CD4-positive, alpha-beta T cell treated with Interleukin-15 for 4 hours (primary cell): ENCODE measurements around the gene GPR15LG.
A peak's percentile ranks its signal among the peaks of the same experiment; 100 is the strongest.
"Not testable (repeated sequence)": the region's sequence is repeated elsewhere in the genome, so short reads cannot be mapped to it uniquely, and the experiment has no call there.

Experiments
- DNase-seq: peaks from one replicate; pipeline ENCODE4 v3.0.0-alpha.2; 2020; ENCODE audit warnings: low spot score

Gene GPR15LG

GRCh38 chr10:84173501-84173929 is at the start of gene GPR15LG:
GPR15LG (plus strand) TSS chr10:84173801; CDS start chr10:84173852, 51 bp downstream.
- DNase-seq, result no peak

DNA sequence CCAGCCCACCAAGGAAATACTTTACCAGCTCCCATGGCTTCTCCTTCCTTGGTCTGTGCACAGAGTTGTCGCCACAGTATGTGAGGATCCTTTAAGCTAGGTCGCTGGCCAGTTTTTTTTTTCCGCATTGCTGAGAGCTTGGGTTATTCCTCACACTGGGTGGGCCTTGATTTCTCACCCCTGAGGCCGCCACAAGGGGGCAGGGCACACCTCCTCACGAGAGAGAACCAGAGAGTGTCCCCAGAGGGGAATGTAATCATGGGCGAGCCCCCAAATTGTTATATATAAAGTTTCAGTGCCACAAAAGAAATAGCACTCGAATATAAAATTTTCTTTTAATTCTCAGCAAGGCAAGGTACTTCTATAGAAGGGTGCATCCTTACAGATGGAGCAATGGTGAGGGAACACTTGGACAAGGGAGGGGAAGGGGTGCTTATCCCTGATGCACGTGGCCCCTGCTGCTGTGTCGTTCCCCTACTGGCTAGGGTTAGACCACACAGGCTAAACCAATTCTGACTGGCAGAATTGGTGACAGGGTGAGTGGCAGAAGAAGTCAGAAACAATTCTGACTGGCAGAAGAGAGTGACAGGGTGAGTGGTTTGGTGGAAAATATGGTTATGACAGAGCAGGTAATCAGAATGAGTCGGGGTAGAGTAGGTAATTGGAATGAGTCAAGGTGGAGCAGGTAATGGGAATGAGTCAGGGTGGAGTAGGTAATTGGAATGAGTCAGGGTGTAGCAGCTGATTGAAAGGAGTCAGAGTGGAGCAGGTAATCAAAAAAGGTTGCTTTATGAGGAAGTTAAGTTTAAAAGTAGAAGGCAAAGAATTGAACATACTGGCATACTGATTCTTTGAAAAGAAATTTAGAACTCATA is 47.5 kb upstream of the GPR15LG start:
- not testable (repeated sequence) for DNase-seq

GRCh38 chr10:84126785-84127167 is 46.8 kb upstream of the GPR15LG start:
- DNase-seq, result no peak

GRCh38 chr10:84135836-84136235 is 37.8 kb upstream of the GPR15LG start:
- no peak for DNase-seq

- no peak for DNase-seq
These were observed 35.8 kb upstream of the GPR15LG start for GRCh38 chr10:84137811-84138210.

- DNase-seq, result peak; percentile 58
These were observed 35.0 kb upstream of the GPR15LG start for GRCh38 chr10:84138478-84139125.

DNA sequence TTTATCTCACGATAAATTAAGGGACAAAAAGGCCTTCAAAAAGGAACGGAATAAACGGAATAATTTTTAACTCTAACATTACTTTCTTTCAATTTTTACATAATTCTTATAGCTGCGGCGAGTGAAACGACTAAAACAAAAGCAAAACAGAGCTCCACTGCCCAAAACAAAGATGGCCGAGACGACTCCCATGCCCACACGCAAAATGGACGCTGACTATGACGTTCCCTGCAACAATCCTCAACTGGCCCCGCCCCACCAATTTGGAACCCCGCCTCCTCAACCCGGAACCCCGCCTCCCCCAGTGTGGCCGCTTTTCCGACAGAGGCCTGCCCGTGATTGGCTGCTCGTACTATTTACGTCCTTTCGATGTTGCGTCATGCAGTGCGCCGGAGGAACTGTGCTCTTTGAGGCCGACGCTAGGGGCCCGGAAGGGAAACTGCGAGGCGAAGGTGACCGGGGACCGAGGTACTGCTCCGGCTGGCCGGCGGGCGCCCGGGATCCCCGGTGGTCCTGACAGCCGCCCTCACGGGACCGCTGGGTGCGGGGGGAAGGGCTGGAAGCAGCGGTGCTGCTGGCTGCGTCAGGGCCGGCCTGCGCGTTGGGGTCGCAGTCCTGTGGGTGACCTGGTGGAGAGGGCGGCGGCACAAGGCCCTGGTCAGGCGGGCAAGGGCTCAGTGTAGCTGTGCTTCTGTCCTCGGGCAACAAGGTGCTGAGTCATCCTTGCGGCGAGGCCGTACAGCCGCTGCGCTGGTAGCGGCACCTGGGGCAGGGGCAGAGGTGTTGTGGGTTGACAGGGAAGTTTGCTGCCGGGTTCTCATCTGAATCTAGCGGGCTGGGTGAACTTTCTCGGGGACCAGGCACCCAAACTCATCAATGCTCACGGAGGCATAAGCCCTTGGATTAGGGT is 34.2 kb upstream of the GPR15LG start, which contains the start of gene GHITM:
Gene GHITM (plus strand): TSS at position 384 of the 910 bp plus-strand sequence. CDS start 1,992 bp downstream, outside the sequence.
- DNase-seq, result peak; percentile 100

- DNase-seq, result no peak
These were observed 33.6 kb upstream of the GPR15LG start for GRCh38 chr10:84140036-84140379.

GRCh38 chr10:84147347-84147746 is 26.3 kb upstream of the GPR15LG start:
- DNase-seq, result no peak

- peak; percentile 28 for DNase-seq
These were observed 25.5 kb upstream of the GPR15LG start for GRCh38 chr10:84148006-84148597.

DNA sequence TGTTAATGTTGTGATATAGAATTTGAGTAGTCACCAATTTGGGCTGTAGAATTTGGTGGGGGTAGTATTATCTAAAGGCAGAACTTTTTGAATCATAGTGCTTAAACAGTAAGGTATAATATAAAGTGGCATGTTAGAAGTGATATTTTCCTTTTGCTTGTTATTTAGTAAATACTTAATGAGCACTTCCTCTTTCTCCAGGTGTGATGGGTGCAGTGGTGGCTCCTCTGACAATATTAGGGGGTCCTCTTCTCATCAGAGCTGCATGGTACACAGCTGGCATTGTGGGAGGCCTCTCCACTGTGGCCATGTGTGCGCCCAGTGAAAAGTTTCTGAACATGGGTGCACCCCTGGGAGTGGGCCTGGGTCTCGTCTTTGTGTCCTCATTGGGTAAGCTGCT is 23.7 kb upstream of the GPR15LG start:
- no peak for DNase-seq

DNA sequence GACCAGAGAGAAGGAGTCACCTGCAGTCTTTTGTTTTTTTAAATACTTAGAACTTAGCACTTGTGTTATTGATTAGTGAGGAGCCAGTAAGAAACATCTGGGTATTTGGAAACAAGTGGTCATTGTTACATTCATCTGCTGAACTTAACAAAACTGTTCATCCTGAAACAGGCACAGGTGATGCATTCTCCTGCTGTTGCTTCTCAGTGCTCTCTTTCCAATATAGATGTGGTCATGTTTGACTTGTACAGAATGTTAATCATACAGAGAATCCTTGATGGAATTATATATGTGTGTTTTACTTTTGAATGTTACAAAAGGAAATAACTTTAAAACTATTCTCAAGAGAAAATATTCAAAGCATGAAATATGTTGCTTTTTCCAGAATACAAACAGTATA is 20.8 kb upstream of the GPR15LG start:
- no peak for DNase-seq

DNA sequence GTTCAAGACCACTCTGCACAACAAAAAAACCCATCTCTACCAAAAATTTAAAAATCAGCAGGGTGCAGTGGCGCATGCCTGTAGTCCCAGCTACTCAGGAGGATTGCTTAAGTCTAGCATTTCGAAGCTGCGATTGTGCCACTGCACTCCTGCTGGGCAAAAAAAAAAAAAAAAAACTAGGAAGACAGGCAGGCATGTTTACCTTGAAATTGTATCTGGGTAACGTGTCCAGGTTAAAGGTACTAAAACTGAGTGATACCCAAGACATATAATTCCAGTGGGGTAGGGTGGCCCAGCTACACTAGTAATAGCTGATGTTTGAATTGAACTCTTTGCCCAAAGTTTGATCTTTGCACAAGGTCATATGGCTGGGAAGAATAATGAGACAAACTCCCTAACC is 18.1 kb upstream of the GPR15LG start:
- DNase-seq, result no peak

GRCh38 chr10:84156009-84156408 is 17.6 kb upstream of the GPR15LG start:
- DNase-seq, result no peak

DNA sequence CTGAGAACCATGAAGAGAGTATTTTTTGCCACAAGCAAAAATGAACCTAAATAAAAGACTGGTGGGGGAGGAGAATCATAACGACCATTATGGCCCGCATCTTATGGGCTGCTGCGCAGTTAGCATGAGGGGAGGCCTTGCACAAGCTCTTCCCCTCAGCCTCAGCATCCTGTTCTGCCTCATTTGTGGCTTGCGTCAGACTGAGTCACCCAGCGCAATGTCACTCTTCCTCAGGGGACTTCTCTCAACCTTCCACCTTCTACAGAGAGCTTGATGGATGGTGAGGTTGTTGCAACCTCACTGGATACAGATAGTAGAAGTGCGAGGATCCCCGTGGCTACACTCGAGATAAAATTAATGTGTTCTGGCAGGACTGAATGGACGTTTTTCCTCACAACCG is 16.8 kb upstream of the GPR15LG start:
- peak; percentile 37 for DNase-seq

GRCh38 chr10:84158061-84158460 is 15.5 kb upstream of the GPR15LG start:
- no peak for DNase-seq

DNA sequence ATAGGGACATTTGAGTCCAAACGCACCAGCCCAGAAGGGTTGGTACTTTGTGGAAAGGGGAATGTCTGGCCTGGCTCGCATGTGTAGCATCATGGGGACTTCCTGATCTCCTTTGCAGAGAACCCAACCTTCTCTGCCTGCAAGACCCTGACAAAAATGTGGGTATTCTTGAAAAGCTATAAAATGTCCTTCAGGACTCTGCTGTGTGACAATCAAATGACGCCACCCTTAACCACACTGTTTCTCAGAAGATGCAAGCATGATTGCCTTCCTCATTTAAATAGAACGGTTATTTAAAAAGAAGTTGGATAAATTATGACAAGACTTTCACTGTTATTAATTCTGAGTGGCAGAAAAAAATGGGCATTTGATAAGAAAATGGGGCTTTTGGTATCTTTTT is 15.1 kb upstream of the GPR15LG start:
- DNase-seq, result no peak

DNA sequence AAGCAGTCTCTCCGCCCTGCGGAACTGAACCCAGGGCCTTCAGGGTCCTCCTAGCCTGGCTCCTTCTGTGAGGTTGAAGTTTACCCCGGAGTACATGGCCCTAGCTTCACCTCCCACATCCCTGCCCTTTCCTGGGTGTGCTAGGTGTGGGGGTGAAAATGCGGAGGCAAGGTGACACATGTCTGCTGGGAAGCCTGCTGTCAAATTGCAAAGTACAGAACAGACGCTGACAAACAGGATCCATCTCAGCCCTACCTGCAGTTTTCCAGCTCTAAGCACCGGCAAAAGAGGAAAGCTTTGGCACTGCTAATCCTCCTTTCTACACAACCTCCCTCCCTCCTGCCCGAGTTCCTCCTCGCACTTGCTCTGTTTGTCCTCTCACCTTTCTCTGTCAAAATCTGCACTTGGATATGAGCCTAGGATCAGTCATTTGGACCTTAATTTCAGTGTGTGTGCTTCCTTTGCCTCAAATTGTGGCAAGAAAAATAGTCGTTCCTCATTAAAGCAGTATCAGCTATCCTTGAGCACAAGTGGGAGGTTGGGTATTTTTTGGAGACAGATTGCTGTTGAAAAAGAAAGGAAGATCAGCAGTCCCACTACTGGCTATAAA is 14.4 kb upstream of the GPR15LG start:
- DNase-seq, result no peak

DNA sequence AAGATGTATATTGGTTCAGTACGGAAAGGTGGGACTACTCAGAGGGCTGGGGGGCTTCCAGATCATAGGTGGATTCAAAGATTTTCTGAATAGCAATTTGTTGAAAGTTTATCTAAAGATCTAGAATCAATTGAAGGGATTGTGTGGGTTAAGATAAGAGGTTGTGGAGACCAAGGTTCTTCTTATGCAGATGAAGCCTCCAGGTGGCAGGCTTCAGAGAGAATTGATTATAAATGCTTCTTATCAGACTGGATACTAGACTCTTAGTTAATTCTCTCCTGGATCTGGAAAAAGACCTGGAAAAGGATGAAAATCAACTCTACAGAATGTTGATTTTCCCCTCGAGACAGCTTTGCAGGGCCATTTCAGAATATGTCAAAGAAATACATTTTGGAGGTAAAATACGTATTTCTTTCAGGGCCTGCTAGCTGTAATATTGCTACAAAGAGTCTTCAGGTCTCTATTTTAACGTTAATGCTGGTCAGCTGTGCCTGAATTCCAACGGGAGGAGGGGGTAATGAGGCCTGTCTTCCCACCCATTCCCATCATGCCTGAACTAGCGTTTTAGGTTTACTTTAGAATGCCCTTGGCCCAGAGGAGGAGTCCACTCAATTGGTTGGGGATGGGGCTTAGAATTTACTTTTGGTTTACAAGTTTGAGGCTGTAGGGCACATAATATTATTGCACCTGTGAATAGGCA is 12.8 kb upstream of the GPR15LG start:
- no peak for DNase-seq

GRCh38 chr10:84163996-84164395 is 9.6 kb upstream of the GPR15LG start:
- DNase-seq, result no peak

- no peak for DNase-seq
These were observed 9.2 kb upstream of the GPR15LG start for GRCh38 chr10:84164442-84164841.
